Activated CD8-positive, alpha-beta memory T cell treated with anti-CD3 and anti-CD28 coated beads for 24 hours (primary cell): ENCODE results near the gene KCNN3.
"Not testable (repeated sequence)": the region's sequence is repeated elsewhere in the genome, so short reads cannot be mapped to it uniquely, and the experiment has no call there.

Experiments used
- DNase-seq: peaks from one replicate; pipeline ENCODE4 v3.0.0-alpha.2; 2020

Gene KCNN3

DNA sequence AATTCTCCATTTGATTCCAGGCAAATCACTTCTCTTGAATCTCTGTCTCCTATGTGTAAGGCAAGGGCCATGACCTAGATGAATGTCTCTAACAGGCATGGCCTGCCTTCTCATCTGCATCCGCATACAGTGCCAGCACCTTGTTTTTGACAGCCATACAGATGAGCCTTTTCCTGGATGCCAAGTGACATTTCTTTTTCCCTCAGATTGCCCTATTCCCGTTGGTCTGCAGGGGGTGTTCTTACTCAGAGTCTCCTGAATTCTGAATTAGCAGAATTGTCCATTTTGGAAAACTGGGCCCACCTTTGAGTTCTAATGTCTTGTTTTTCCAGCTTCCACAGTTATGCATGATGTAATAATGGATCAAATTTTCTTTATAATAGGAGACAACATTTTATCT is 174.1 kb downstream of the KCNN3 start:
- no peak for DNase-seq

DNA sequence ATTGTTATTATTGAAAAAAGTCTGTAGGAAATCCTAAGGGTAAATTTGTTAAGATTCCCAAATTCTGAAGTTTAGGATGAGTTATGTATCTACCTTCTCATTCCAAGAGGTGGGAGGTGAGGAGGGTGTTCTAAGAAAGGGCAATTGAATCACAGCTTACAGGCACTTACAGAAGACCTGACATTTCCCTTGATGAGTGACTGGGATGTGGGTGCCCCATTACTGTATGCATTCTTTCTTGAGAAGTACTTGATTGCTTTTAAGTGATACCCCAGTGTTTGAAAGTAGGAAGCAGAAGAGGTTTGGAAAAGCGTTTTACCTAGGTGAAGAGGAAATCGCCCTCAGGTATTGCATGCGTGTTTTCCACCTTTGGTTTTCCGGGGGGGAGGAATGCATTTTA is 175.1 kb downstream of the KCNN3 start:
- no peak for DNase-seq

DNA sequence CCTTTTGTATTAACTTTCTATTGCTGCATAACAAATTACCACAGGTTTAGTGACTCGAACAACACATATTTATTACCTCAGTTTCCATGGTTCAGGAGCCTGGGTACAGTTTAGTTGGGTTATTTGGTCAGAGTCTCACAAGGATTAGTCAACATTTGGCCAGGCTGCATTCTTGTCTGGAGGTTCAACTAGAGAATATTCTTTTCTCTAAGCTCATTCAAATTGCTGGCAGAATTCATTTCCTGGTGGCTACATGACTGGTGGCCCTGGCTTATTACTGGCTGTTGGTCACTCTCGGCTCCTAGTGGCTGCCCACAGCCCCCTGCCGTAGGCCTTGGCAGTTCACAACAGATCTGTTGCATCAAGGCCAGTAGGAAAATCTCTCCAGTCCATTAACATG is 181.0 kb downstream of the KCNN3 start:
- DNase-seq = no peak

DNA sequence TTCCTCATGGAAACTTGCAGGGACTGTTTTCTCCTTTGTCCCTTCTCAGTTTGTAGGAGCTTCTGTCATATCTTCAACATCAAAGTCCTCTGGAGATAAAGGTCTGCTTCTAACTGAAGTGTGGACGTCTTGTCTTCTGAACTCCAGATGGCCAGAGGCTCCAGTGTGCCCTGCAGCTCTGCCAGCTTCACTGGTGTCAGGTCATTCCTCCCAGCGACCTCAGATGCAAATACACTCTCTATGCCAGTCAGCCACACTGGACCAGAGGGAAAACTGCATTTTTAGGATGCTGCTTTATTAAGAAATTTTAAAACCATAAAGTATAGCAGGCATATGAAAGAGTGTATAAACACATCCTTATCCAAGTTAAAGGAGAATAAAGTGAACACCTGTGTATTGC is 183.6 kb downstream of the KCNN3 start:
- no peak for DNase-seq

DNA sequence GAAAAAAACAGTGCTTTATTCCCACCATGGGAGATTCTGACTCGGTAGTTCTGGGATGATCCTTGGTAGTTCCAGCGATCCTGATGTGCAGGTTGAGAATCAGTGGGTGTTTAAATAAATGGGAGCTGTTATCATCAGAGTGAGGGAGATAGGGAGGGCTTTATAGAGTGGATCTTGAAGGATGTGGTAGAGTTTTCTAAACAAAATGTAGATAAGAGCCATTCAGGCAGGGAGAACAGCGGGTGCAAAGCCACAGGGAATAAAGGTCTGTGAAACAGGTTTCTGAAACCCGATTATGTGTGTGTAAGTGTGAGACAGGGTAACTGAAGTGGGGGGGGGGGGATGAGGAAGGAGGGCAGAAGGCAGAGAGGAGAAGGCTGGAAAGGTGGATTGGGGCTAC is 186.3 kb downstream of the KCNN3 start:
- no peak for DNase-seq

DNA sequence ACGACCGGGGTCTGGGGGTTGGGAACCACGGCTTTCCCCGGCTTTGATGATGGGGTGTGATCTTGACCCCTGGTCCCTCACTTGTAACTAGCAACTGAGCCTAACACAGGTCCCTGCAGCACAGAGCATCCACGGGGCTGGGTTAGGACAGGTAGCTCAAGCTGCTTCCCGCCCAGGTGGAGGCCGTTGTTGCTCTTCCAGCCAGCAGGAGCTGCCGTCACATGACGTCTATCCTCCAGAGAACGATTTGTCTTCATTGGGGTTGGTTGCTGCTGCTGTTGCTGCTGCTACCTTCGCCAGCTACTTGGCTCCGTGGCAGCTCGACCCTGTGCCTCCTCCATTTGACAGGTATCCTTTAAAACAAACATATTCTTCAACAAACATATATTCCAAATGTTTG is 187.8 kb downstream of the KCNN3 start:
- DNase-seq = no peak

DNA sequence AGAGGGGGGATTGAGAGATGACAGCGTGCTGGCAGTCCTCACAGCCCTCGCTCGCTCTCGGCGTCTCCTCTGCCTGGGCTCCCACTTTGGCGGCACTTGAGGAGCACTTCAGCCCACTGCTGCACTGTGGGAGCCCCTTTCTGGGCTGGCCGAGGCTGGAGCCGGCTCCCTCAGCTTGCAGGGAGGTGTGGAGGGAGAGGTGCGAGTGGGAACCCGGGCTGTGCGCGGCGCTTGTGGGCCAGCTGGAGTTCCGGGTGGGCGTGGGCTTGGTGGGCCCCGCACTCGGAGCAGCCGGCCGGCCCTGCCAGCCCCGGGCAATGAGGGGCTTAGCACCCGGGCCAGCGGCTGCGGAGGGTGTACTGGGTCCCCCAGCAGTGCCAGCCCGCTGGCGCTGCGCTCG is 192.2 kb downstream of the KCNN3 start:
- not testable (repeated sequence) for DNase-seq

DNA sequence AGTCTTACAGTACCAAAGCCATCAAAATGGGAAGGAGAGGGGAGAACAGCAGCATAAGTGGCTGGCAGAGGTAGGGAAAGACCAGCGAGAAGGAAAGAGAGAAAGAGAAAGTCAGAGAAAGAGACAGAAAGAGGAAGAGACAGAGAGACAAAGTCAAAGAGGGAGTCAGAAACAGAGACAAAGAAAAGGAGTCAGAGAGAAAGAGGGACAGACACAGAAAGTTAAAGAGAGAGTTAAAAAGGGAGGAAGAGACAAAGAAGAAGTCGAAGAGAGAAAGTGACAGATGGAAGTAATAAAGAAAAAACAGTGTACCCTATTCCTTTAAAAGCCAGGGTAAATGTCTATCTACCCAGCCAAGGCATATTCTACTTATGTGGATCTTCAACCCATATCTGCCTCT is 193.2 kb downstream of the KCNN3 start:
- not testable (repeated sequence) for DNase-seq

DNA sequence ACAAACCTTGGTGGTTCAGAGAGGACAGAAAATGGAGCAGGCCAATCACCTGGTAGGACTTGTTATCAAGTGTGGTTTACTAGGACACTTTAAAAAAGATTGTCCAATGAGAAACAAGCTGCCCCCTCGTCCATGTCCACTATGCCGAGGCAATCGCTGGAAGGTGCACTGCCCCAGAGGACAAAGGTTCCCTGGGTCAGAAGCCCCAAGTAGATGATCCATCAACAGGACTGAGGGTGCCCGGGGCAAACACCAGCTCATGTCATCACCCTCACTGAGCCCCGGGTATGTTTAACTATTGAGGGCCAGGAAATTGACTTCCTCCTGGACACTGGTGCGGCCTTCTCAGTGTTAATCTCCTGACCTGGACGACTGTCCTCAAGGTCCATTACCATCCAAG is 195.6 kb downstream of the KCNN3 start:
- DNase-seq = not testable (repeated sequence)

DNA sequence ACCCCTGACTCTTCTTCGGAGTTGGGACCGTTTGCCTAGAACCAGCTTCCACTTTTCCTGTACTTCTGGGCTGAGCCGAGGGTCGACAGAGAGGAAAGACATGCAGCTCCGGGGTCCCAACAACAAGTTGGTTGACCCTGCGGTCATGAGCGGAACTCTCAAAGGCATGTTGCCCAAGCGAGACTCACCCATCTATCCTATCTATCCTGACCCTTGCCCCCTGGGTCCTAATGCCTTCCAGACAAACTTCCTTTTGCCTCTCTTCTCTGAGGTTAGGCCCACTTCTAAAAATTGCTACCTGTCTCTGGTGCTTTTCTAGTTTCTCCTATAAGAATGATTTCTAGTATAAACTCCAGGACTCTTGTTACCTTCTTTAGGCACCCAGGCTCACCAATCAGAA is 197.8 kb downstream of the KCNN3 start:
- DNase-seq = not testable (repeated sequence)

DNA sequence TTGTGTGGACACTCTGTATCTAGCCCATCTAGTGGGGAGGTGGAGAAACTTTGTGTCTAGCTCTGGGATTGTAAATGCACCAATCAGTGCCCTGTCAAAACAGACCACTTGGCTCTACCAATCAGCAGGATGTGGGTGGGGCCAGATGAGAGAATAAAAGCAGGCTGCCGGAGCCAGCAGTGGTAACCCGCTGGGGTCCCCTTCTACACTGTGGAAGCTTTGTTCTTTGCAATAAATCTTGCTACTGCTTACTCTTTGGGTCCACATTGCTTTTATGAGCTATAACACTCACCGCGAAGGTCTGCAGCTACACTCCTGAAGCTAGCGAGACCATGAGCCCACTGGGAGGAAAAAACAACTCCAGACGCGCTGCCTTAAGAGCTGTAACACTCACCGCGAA is 198.7 kb downstream of the KCNN3 start:
- DNase-seq = not testable (repeated sequence)

DNA sequence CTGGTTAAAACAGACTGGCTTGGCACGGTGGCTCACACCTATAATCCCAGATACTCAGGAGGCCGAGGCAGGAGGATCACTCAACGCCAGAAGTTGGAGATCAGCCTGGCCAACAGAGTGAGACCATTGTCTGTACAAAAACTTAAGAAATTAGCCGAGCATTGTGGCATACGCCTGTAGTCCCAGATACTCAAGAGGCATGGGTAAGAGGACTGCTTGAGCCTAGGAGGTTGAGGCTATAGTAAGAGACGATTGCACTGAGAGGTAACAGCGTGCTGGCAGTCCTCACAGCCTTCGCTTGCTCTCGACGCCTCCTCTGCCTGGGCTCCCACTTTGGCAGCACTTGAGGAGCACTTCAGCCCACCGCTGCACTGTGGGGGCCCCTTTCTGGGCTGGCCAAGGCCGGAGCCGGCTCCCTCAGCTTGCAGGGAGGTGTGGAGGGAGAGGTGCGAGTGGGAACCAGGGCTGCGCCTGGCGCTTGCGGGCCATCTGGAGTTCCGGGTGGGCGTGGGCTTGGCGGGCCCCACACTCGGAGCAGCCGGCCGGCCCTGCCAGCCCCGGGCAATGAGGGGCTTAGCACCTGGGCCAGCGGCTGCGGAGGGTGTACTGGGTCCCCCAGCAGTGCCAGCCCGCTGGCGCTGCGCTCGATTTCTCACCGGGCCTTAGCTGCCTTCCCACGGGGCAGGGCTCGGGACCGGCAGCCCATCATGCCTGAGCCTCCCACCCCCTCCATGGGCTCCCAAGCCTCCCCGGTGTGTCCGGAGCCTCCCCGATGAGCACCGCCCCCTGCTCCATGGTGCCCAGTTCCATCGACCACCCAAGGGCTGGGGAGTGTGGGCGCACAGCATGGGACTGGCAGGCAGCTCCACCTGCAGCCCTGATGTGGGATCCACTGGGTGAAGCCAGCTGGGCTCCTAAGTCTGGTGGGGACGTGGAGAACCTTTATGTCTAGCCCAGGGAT is 199.5 kb downstream of the KCNN3 start:
- DNase-seq = not testable (repeated sequence)

DNA sequence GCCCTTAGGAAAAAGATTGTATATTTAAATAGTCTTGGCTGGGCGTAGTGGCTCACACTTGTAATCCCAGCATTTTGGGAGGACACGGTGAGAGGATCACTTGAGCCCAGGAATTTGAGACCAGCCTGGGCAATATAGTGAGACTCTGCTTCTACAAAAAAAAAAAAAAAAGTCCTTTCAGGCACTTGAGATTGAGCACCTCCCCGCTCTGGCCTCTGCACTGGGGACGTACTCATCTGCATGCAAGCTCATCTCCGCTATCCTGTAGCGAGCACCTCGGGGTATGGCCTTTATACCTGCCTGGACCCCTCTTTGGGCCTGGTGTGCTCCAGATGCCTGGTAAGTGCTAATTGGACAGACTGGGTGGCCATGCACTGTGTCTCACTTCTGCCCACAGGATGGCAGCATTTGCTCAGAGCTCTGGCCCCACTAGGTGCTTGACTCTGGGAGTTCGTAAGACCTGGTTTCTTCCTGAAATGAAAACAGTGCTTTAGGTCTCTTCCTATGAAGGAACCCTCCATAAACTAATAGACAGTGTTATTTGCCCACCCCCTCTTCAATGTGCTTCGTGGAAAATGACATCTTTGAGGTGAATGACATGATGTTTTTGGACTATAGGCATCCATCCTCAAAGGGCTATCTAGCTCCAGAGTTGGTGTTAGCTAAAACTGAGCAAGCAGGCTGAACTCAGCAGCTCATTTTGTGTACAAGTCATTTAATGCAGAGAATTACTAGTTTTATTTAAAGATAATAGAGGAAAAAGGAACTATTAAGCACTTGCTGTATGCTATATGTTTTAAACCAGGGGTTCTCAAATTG is 200.4 kb downstream of the KCNN3 start:
- DNase-seq = peak; percentile 85

DNA sequence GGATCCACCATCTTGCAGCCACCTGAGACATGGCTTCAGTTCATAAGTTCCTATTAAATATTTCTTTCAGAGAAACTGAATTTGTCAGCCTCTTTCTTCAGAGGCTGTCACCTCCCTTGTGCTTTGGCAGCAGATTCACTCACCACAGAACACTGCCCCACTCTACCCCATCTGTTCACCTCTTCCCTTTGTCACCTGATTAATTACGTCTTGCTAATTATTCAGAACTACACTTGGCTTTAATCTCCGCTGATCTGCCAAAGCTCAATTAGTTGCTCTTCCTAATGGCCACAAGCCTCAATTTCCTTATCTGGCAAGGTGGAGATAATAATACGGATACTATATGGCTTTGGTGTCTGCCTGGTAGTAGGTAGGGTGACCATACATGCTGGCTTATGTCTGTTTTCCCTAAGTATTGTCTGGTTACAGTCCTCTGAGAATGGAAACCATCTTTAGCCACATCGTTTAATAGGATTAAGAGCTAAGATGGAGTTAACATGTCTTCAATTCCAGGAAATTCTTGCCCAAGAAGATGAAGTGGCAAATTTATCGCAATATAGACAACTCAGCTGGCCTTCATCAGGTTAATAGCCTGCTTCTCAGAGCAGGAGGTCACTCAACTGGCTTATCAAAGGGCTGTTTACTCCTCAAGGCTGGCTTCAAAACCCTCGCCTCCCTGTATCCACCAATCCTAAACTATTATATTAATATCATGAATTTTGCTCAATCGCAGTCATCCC is 203.9 kb downstream of the KCNN3 start:
- no peak for DNase-seq

DNA sequence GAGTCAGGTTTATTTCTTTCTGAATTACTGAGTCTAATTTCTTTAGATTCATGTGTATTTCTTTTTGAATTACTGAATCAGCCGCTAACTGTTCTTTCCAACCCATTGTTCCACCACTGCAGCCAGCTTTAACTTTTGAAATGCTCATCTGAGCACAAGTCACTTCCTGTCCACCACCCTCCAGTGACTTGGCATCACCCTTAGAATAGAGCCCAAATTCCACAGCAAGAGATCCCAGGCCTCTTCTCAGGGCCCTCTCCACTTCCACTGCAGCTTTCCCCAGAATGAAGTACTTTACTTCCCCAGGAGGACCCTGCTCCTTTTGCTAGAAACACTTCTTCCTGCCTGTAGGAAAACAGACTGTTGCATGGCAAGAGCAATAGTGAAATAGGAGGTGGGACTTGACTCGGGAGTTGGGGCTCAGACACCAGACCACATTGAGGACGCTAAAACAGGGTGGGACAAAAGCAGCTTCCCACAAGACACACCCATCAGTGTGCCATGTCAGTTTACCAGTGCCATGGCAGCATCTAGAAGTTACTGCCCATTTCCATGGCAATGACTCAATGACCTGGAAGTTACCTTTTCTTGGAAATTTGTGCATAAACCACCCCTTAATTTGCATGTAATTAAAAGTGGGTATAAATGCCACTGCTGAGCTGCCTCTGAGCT is 205.6 kb downstream of the KCNN3 start:
- no peak for DNase-seq

DNA sequence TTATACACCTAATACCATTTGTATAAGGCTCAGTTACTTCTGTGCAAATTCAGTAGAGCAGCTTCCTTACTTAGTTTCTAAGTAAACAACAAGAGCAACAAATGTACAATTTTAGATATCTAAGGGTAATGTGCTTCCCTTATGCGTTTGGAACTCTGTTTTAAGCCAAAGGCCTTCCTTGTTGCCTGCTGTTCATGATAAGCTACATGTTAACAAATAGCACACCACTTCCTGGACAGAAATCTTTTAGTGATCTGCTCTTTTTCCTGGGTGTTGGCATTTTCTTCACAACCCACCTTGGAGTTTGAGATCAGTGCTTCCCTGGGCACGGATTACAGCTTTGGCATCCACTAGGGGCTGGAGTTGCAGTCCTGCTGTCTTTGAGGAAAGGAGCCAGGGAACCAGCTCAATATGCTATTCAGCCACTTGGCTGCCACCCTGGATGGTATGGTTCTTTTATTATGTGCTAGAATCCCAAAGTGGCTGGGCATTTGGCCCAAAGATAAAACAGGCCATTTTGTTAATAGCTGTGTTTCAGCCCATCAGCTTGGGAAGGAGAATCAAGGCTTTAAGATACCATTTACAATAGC is 206.5 kb downstream of the KCNN3 start:
- no peak for DNase-seq

DNA sequence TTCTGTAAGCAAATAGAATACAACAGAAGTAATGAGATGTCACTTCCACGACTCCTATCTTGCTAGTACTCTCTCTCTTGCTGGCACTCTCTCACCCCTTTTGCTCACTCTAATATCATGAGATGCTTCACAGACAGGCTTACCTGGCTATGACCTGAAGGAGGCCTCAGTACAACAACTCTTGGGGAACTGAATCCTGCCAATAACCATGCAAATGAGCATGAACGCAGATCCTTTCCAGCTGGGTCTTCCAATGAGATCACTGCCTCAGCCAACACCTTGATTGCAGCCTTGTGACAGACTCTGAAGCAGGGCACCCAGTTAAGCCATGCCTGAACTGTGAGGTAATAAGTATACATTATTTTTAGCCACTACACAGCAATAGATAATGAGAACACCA is 209.0 kb downstream of the KCNN3 start:
- DNase-seq = no peak

DNA sequence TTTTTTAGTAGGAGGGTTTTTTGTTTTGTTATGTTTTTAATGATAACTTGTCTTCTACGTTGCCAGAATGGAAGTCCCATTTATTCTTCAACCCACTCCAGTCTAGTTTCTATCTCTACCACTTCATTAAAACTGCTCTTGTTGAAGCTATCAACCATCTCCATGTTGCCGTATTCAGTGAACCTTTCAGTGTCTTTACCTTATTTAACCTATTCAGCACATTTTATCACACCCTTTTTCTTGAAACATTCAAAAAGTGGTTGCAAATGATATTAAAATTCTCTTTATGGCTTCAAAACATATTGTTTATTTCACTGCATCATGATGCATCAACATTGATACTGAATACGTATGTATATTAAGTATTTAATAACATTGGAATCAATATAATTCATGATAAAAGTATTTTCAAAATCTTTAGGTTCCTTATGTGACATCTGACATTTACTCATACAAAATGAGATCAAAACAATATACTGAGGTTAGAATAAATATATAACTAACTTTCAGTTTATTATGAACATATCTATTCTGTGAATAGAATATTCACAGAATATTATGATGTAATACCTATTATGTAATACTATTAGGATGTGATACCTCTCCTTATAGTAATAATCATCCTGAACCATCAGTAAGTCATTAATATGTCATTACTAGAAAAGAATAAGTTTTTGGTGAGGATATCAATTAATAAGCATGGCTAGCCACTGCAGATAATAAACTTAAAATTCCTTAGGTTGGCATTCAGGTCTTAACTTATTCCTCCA is 210.1 kb downstream of the KCNN3 start:
- no peak for DNase-seq

DNA sequence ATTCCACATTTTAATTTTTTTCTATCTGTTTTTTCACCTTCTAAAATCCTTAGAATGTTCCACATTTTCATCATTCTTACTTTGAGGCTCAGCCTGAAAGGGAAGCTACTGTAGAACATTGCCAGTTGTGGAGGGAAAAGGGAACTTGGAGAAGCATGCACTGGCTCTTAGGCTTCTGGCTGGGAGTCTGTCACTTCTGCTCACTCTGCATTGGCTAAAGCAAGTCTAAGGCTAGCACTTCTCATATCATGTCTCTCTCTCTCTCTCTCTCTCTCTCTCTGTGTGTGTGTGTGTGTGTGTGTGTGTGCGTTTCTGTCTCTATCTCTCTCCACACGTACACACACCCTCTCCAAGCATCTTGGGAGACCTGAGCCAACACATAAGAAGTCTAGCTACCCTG is 212.5 kb downstream of the KCNN3 start:
- DNase-seq = no peak

DNA sequence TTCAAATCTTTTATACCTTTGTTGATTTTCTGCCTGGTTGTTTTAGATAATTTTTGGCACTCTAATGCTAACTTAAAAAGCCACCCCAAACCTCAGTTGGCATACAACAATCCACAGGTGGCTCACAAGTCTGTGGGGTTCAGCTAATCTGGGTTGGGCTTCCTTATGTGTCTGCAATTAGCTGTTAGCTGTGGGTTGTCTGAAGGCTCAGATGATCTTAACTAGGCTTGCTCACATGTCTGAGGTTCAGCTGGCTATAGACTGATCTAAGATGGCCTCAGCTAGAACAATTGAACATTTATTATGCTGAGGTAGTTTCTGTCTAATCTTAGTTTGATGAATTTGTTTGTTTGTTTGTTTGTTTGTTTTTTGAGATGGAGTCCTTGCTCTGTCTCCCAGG is 217.2 kb downstream of the KCNN3 start:
- no peak for DNase-seq
